ENCODE measurements around the gene FGF4.

- no peak for TF ChIP-seq SP1 (CRISPR knock-in tag; conservative IDR thresholded peaks at IDR 0.05)
- TF ChIP-seq EMX1 (CRISPR knock-in tag; IDR thresholded peaks at IDR 0.05) = no peak
- no peak for TF ChIP-seq CTCF (IDR thresholded peaks at IDR 0.05)
Measured at GRCh38 chr11:69727266-69727665, 47.9 kb downstream of the FGF4 start.
